OCI-LY7 (cell line): Measurements from ENCODE around the gene ROR2. TPM values are rescaled to one million over a fixed set of nuclear protein-coding genes. Genes with fewer than 3 reads are reported as not detected.

ENCODE experiments used
- BruUV-seq: library from RNA; stranded (reverse); fragments of 400-500 nt; replicated peaks from 2 replicates; lab custom pipeline; 2021; lab: Mats Ljungman, UMichigan
- CTCF ChIA-PET: fragments of 300-600 bp; sonication (Branson Sonifier 250); formaldehyde crosslinking; loops from one replicate; lab custom pipeline; 2022; ENCODE audit warnings: antibody characterized with exemption; ENCODE audit not compliant: unreplicated experiment; lab: Charles Lee
- POLR2A ChIA-PET: fragments of 300-600 bp; sonication (Branson Sonifier 250); formaldehyde crosslinking; loops from one replicate; lab custom pipeline; 2022; ENCODE audit warnings: antibody characterized with exemption; lab: Charles Lee
- DNase-seq: peaks from one replicate; pipeline ENCODE4 v3.0.0-alpha.2; 2015; ENCODE audit warnings: low spot score
- H2AFZ ChIP-seq: fragments of 200-600 bp; sonication (generic), shearing (Covaris generic); 2 replicates; pipeline ENCODE4 v1.6.1; 2014; ENCODE audit warnings: mild to moderate bottlenecking, antibody characterized with exemption, low read length, moderate library complexity
- H3K27ac ChIP-seq: fragments of 200-600 bp; sonication (generic); 2 replicates; pipeline ENCODE4 v1.5.1; 2014; ENCODE audit warnings: mixed run types, low read depth, mild to moderate bottlenecking, moderate library complexity, low read length, inconsistent platforms; ENCODE audit not compliant: poor library complexity, severe bottlenecking
- H3K36me3 ChIP-seq: fragments of 200-600 bp; sonication (generic); 2 replicates; pipeline ENCODE4 v1.6.1; 2014; ENCODE audit warnings: mild to moderate bottlenecking, antibody characterized with exemption, low read length, moderate library complexity, mixed read lengths; ENCODE audit not compliant: insufficient read depth
- H3K4me1 ChIP-seq: fragments of 200-600 bp; sonication (generic); 2 replicates; pipeline ENCODE4 v1.5.1; 2014; ENCODE audit warnings: mild to moderate bottlenecking, low read length; ENCODE audit not compliant: insufficient read depth, poor library complexity, severe bottlenecking
- H3K4me2 ChIP-seq: fragments of 200-600 bp; sonication (generic); 2 replicates; pipeline ENCODE4 v1.6.1; 2014; ENCODE audit warnings: mild to moderate bottlenecking, low read length
- H3K4me3 ChIP-seq: fragments of 200-600 bp; sonication (generic); 2 replicates; pipeline ENCODE4 v1.5.1; 2014; ENCODE audit warnings: mild to moderate bottlenecking, low read depth, low read length; ENCODE audit not compliant: poor library complexity, severe bottlenecking
- H3K79me2 ChIP-seq: fragments of 200-600 bp; sonication (generic); 2 replicates; pipeline ENCODE4 v1.6.1; 2016; ENCODE audit warnings: low read depth, mild to moderate bottlenecking, low read length, moderate library complexity, mixed read lengths; ENCODE audit not compliant: insufficient read depth
- H3K9me2 ChIP-seq: fragments of 200-600 bp; sonication (generic); 2 replicates; pipeline ENCODE4 v1.6.1; 2016; ENCODE audit warnings: mild to moderate bottlenecking, low read length, mixed read lengths; ENCODE audit not compliant: insufficient read depth
- H3K9me3 ChIP-seq: fragments of 200-600 bp; sonication (generic); 2 replicates; pipeline ENCODE4 v1.6.1; 2014; ENCODE audit warnings: mild to moderate bottlenecking, mixed run types, low read length, mixed read lengths
- H4K20me1 ChIP-seq: fragments of 200-600 bp; sonication (generic); 2 replicates; pipeline ENCODE4 v1.6.1; 2014; ENCODE audit warnings: mild to moderate bottlenecking, antibody characterized with exemption, low read length, moderate library complexity, mixed read lengths; ENCODE audit not compliant: insufficient read depth
- CTCF ChIP-seq: fragments of 200-600 bp; sonication (generic); conservative IDR thresholded peaks from 2 replicates; pipeline ENCODE4 v1.5.1; 2014; ENCODE audit warnings: mild to moderate bottlenecking, antibody characterized with exemption, low read length, moderate library complexity, mixed read lengths
- EZH2phosphoT487 ChIP-seq: fragments of 200-600 bp; sonication (generic); IDR thresholded peaks from 2 replicates; pipeline ENCODE4 v1.6.1; 2018; ENCODE audit warnings: low read depth, borderline replicate concordance, mild to moderate bottlenecking, mixed run types, antibody characterized with exemption, low read length, moderate library complexity, mixed read lengths
- intact Hi-C: fragments of 100-400 bp; cut with micrococcal nuclease; formaldehyde crosslinking; loops from one replicate; pipeline ENCODE4 v1.10.0; 2022; ENCODE audit not compliant: unreplicated experiment
- total RNA-seq, 2 experiments: library from RNA; depleted of rRNA in 1 of 2; stranded (reverse); fragments of >200 nt in 1 of 2; shearing (Covaris generic) in 1 of 2; gene quantifications; 2 replicates each; pipeline ENCODE4 v1.2.3, GENCODE V29; 2014 to 2022

Gene ROR2
- total RNA-seq, 2 experiments from 2014 or later = 0.10 to 0.19 TPM

DNA sequence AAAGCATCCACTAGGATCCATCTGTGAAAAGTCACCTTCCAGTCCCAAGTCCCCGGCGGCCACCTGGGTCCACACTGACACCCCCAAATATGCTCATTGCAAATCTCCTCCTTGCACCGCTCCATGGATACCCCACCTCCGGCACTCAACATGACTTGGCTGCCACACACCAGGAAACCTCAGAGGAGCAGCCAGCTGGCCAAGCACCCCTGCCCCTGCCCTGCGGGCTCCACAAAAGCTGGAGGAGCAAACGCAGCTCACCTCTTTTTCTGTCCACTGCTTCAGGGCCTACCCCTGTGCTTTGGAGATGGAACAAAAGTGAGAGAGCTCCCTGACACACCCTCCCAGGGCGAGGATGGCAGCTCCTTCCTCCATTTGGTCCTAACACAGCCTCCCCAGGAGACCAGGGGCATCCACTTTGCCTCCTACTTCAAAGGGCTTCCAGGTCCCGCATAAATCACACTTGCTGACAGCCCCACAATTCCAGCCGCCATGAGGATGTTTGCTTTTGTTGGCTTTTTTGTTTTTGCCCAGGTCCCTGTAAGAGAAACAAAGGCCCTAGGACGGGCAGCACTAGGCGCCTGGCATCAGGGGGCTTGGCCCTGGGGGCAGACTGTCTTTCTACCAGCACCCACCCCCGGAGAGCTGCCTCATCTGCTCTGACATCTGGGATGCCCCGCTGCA lies 14.8 kb downstream of the ROR2 start:
- no peaks in the 10 kb centered on the region for H3K79me2 ChIP-seq
- no peak overlapping the region for H3K4me2 ChIP-seq
- ChIA-PET CTCF (no interaction called here), POLR2A (interaction anchor here (0.6 kb wide), 1 partner anchor 37 kb away, joined by 3 read pairs; no protein-coding TSS in a partner anchor)
- H3K9me3 ChIP-seq = peaks cover 19% of the 10 kb centered on the region; the same call in 1 of the 2 replicates
- H3K36me3 ChIP-seq = no peaks in the 10 kb centered on the region
- no peak for TF ChIP-seq EZH2phosphoT487
- TF ChIP-seq CTCF = no peak
- DNase-seq = no peak
- H3K9me2 ChIP-seq = no peaks in the 10 kb centered on the region
- no peak overlapping the region for H2AFZ ChIP-seq
- H4K20me1 ChIP-seq = no peaks in the 10 kb centered on the region
- intact Hi-C loops = no loop called here
- no peaks in the 10 kb centered on the region for H3K4me1 ChIP-seq
- H3K27ac ChIP-seq = no peak overlapping the region
- H3K4me3 ChIP-seq = no peak overlapping the region
- no TSS peak for BruUV-seq

GRCh38 chr9:91934654-91935053 lies 15.4 kb downstream of the ROR2 start:
- CTCF ChIA-PET = no interaction called here
- TF ChIP-seq EZH2phosphoT487 = no peak
- TF ChIP-seq CTCF = no peak

More at GRCh38 chr9:91934654-91935053, 15.4 kb downstream of the ROR2 start:
- Histone ChIP-seq H3K79me2 (no peaks in the 10 kb centered on the region), H3K36me3 (no peaks in the 10 kb centered on the region), H3K9me2 (no peaks in the 10 kb centered on the region), H2AFZ (0 out of 2 replicates have a peak overlapping the region, but pooled peaks have one; percentile 50), H3K9me3 (peaks cover 22% of the 10 kb centered on the region; the same call in 1 of the 2 replicates), H3K27ac (no peak overlapping the region), H3K4me2 (no peak overlapping the region), H3K4me1 (no peaks in the 10 kb centered on the region), H3K4me3 (no peak overlapping the region), H4K20me1 (no peaks in the 10 kb centered on the region)
- intact Hi-C loops = no loop called here
- no peak for DNase-seq
- BruUV-seq = no TSS peak
- POLR2A ChIA-PET = interaction anchor here (0.6 kb wide), 1 partner anchor 37 kb away, joined by 3 read pairs; no protein-coding TSS in a partner anchor
